NT2/D1 (cell line): Measurements from ENCODE around the gene DDX31.

Experiments used
- DNase-seq: peaks from one replicate; pipeline ENCODE4 v3.0.0-alpha.2; 2011; ENCODE audit warnings: low read depth, low spot score
- H3K27me3 ChIP-seq: 2 replicates; pipeline ENCODE4 v1.6.0; 2011; ENCODE audit warnings: mild to moderate bottlenecking; ENCODE audit not compliant: insufficient read length, insufficient read depth
- H3K36me3 ChIP-seq: 2 replicates; pipeline ENCODE4 v1.6.1; 2011; ENCODE audit warnings: mild to moderate bottlenecking, low read length, mixed read lengths; ENCODE audit not compliant: insufficient read depth, insufficient read length
- H3K4me1 ChIP-seq: 2 replicates; pipeline ENCODE4 v1.5.1; 2011; ENCODE audit not compliant: insufficient read depth, insufficient read length
- H3K4me3 ChIP-seq: 2 replicates; pipeline ENCODE4 v1.5.1; 2011; ENCODE audit warnings: low read depth; ENCODE audit not compliant: insufficient read length
- H3K9ac ChIP-seq: 2 replicates; pipeline ENCODE4 v1.6.0; 2011; ENCODE audit warnings: low read depth; ENCODE audit not compliant: insufficient read length
- H3K9me3 ChIP-seq: 2 replicates; pipeline ENCODE4 v1.5.1; 2011; ENCODE audit warnings: mild to moderate bottlenecking, low read length; ENCODE audit not compliant: insufficient read depth
- SUZ12 ChIP-seq: IDR thresholded peaks from 2 replicates; pipeline ENCODE4 v1.6.1; 2011; ENCODE audit not compliant: insufficient read length, insufficient read depth; ENCODE audit errors: extremely low read depth
- YY1 ChIP-seq: IDR thresholded peaks from 2 replicates; pipeline ENCODE4 v1.6.1; 2011; ENCODE audit not compliant: insufficient read length, insufficient read depth
- ZNF274 ChIP-seq: IDR thresholded peaks from 2 replicates; pipeline ENCODE4 v1.6.1; 2011; ENCODE audit warnings: mild to moderate bottlenecking, low read depth, low read length

The DDX31 gene

DNA sequence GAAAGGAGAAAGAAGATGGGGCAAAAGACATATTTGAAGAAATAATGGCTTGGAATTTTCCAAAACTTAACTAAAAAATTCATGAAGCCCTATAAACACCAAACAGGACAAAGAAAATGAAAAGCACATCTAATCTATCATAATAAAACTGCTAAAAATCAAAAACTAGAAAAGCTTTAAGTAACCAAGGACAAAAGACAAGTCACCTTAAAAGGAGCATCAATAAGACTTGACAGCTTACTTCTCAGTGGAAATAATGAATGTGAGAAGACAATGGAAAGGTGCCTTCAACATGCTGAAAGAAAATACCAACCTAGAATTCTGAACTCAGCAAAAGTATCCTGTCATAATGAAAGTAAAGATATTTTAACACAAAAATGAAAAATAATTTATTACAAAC is 27.4 kb upstream of the DDX31 start:
- Histone ChIP-seq H3K9me3 (peaks cover 34% of the 10 kb centered on the region), H3K4me3 (no peak overlapping the region), H3K9ac (no peak overlapping the region), H3K4me1 (no peaks in the 10 kb centered on the region), H3K27me3 (no peaks in the 10 kb centered on the region), H3K36me3 (no peaks in the 10 kb centered on the region)
- DNase-seq = no peak
- no peak for TF ChIP-seq SUZ12
- no peak for TF ChIP-seq ZNF274
- no peak for TF ChIP-seq YY1

DNA sequence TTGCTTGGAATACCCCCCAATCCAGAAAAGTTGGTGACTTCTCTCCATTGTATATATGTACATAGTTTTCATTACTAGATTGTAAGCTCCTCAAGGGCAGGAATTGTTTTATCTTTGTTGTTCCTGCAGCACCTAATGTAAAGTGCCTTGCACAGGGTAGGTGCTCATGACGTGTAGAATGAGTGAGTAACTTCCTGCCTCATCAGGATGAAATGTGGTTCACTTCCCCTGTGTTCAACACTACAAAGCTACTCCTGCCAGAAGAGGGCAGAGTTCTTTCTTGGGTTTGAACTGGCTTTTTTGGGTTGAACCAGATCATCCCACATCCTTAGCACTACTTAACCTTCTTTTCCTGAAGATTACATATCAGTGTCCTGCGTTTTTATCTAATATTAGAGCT is 24.4 kb upstream of the DDX31 start:
- peaks cover 28% of the 10 kb centered on the region for H3K9me3 ChIP-seq
- TF ChIP-seq SUZ12 (no peak), YY1 (no peak), ZNF274 (no peak)
- H3K27me3 ChIP-seq = no peaks in the 10 kb centered on the region
- no peaks in the 10 kb centered on the region for H3K4me1 ChIP-seq
- H3K4me3 ChIP-seq = no peak overlapping the region
- no peak for DNase-seq
- H3K36me3 ChIP-seq = peaks cover 27% of the 10 kb centered on the region
- no peak overlapping the region for H3K9ac ChIP-seq

- TF ChIP-seq YY1 (no peak), SUZ12 (no peak), ZNF274 (no peak)
- peaks cover 58% of the 10 kb centered on the region for H3K36me3 ChIP-seq
These were observed 20.9 kb upstream of the DDX31 start for GRCh38 chr9:132690696-132691095.

GRCh38 chr9:132683873-132684272 is 14.1 kb upstream of the DDX31 start:
- no peak overlapping the region for H3K9ac ChIP-seq
- no peak overlapping the region for H3K4me3 ChIP-seq
- TF ChIP-seq SUZ12 (no peak), ZNF274 (no peak), YY1 (no peak)
- H3K4me1 ChIP-seq = no peaks in the 10 kb centered on the region
- peaks cover 95% of the 10 kb centered on the region for H3K36me3 ChIP-seq
- no peaks in the 10 kb centered on the region for H3K9me3 ChIP-seq
- DNase-seq = no peak
- H3K27me3 ChIP-seq = no peaks in the 10 kb centered on the region

More at GRCh38 chr9:132690696-132691095, 20.9 kb upstream of the DDX31 start:
- H3K9ac ChIP-seq = no peak overlapping the region
- H3K4me3 ChIP-seq = no peak overlapping the region
- DNase-seq = no peak
- 0 out of 2 replicates have a peak, but pooled peaks cover 4% of the 10 kb centered on the region for H3K9me3 ChIP-seq
- H3K27me3 ChIP-seq = no peaks in the 10 kb centered on the region
- H3K4me1 ChIP-seq = no peaks in the 10 kb centered on the region

DNA sequence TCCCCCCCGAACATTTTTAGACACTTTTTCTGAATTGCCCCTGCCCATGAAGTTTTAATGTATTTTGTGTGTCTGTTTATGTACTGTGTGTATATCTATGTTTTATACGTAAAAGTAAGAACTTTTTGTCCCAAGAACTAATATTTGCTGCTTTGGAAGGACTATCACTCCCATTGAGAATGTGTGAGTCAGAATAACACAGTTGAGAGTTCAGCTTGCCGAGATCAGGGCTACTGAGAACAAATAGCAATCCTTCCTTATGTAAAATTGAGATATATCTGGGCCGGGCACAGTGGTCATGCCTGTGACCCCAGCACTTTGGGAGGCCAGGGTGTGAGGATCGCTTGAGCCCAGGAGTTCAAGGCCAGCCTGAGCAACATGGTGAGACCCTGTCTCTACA is 11.8 kb upstream of the DDX31 start:
- no peak overlapping the region for H3K9ac ChIP-seq
- no peak for TF ChIP-seq SUZ12
- no peak for TF ChIP-seq YY1
- no peak for TF ChIP-seq ZNF274
- no peaks in the 10 kb centered on the region for H3K9me3 ChIP-seq
- no peak overlapping the region for H3K4me3 ChIP-seq
- no peaks in the 10 kb centered on the region for H3K4me1 ChIP-seq
- no peaks in the 10 kb centered on the region for H3K27me3 ChIP-seq
- no peak for DNase-seq
- peaks cover 92% of the 10 kb centered on the region for H3K36me3 ChIP-seq

DNA sequence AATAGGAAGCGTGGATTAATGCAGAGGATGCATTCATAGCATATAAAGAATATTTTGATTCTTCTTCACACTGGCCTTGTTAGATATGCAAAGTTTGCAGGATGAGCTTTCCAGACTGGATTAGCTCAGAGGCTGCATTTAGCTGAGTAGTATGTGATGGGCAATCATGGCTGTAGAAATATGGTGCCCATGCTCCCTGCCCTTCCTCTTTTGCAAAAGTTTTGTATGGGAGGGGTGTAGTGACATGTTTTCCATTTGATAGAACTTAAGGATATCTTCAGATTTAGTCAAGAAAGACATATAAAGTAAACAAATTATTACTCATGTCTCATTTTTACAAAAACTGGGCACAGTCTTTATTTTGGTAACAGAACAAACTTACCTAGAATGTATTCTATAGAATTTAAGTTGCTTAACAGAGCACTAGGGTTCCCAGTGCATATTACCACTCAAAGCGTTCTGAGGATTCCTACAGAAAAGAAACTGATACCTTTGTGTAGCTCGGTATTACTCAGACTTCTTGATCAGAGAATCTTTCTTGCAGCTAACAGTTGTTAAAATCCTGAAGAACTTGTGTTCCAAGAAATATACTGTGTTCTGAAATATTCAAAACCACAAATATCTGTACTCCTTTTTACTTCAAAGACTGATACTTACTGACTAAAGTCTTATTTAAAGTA is 10.3 kb upstream of the DDX31 start:
- no peak overlapping the region for H3K9ac ChIP-seq
- no peak for DNase-seq
- no peaks in the 10 kb centered on the region for H3K27me3 ChIP-seq
- TF ChIP-seq YY1 (no peak), SUZ12 (no peak)
- peaks cover 78% of the 10 kb centered on the region for H3K36me3 ChIP-seq
- no peaks in the 10 kb centered on the region for H3K9me3 ChIP-seq
- H3K4me1 ChIP-seq = no peaks in the 10 kb centered on the region
- H3K4me3 ChIP-seq = no peak overlapping the region

DNA sequence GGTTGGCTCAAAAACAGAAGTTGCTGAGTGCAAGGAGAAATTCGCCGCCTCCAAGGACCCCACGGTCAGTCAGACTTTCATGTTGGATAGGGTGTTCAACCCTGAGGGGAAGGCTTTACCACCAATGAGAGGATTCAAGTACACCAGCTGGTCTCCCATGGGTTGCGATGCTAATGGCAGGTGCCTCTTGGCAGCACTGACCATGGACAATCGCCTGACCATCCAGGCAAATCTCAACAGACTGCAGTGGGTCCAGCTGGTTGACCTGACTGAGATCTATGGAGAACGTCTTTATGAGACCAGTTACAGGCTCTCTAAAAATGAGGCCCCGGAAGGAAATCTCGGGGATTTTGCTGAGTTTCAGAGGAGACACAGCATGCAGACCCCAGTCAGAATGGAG is 8.2 kb upstream of the DDX31 start:
- H3K4me3 ChIP-seq = no peak overlapping the region
- no peaks in the 10 kb centered on the region for H3K4me1 ChIP-seq
- no peak overlapping the region for H3K9ac ChIP-seq
- no peaks in the 10 kb centered on the region for H3K27me3 ChIP-seq
- H3K9me3 ChIP-seq = no peaks in the 10 kb centered on the region
- TF ChIP-seq SUZ12 (no peak), YY1 (no peak), ZNF274 (no peak)
- no peak for DNase-seq
- peaks cover 59% of the 10 kb centered on the region for H3K36me3 ChIP-seq
